Measurements from ENCODE around the gene ECD.

DNA sequence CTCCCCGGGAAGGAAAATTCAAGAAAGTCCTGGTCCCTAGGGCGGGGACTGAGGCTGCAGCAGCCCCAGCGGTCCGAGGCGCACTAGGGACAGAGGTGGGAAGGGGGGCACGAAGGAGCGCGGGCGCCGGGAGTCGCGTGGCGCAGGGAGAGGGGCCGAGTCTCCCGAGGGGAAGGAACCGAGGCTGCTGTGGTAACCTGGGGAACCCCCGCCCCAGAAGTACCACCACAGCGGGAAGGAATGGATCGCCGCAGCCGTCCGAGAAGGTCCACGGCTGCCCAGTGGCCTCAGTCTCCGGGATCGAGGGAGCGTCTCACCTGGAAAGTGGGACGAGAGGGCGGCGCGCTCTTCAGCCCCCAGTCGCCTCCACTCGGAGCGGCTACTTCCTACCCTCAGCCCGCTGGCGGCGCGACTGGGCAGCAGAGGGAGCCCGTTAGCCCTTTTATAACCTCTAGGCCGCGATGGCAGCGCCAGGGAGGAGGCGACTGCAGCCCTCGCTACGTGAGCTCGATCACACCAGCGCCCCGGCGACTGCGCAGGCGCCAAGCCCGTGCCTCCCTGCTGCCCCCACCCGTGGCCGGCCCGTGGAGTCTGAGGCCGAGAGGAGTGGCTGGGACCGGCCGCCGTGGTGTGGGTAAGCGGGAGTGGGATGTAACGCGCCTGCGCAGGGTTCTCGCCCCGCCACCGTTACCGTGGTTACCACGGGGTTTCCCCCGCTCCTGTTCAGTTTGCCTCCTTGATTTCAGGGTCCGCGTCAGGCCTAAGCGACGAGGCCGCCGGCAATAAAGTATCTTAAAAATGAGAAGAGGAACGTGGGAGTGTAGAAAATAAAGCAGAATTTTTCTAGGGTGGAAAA, 71.1 kb downstream of the ECD start, which contains the start of gene P4HA1:
- TF ChIP-seq CTCF (IDR thresholded peaks at IDR 0.05; ENCODE audit: low read length) (peak; percentile 70), EZH2 (optimal IDR thresholded peaks at IDR 0.05; ENCODE audit: low read depth, low read length) (no peak)

Measured in MM.1S (cell line).